Thoracic aorta (tissue), 2 donors: ENCODE results near the gene NOX3. TPM values are rescaled to one million over a fixed set of nuclear protein-coding genes. Genes with fewer than 3 reads are reported as not detected.

Source experiments
- ATAC-seq: fragments of 150-250 bp; one replicate; pipeline ENCODE4 v1.8.0; 2017; ENCODE audit warnings: low read depth; ENCODE audit not compliant: insufficient number of reproducible peaks, low FRiP score
- DNase-seq: peaks from one replicate; pipeline ENCODE4 v3.0.0-alpha.2; 2020; ENCODE audit warnings: low spot score
- H3K27ac ChIP-seq, 2 donors: fragments of 200-600 bp; sonication (generic); 1 replicate in 1 of 2; 2 replicates in 1 of 2; pipeline ENCODE4 v1.5.1; 2016; ENCODE audit warnings: mild to moderate bottlenecking in 2 of 2, moderate library complexity in 2 of 2
- H3K27me3 ChIP-seq: fragments of 200-600 bp; sonication (generic); replicated peaks from 2 replicates; pipeline ENCODE4 v1.6.0; 2016; ENCODE audit warnings: mild to moderate bottlenecking; ENCODE audit not compliant: insufficient read depth
- H3K36me3 ChIP-seq: fragments of 200-600 bp; sonication (generic); one replicate; pipeline ENCODE4 v1.5.1; 2016
- H3K4me1 ChIP-seq, 2 donors: fragments of 200-600 bp; sonication (generic); 1 replicate in 1 of 2; 2 replicates in 1 of 2; pipeline versions ENCODE4 v1.5.1 to v1.6.0; 2016; ENCODE audit warnings: low read depth in 2 of 2, mild to moderate bottlenecking in 1 of 2; ENCODE audit not compliant: control insufficient read depth in 1 of 2
- H3K4me3 ChIP-seq: fragments of 200-600 bp; sonication (generic); 2 replicates; pipeline ENCODE4 v1.5.1; 2016; ENCODE audit warnings: mild to moderate bottlenecking
- H3K9me3 ChIP-seq: fragments of 200-600 bp; sonication (generic); 2 replicates; pipeline ENCODE4 v1.5.1; 2016
- total RNA-seq, 2 donors: library from RNA; depleted of rRNA; stranded (reverse); fragments of >200 nt; gene quantifications; one replicate each; pipeline versions ENCODE4 v1.1.0 to v1.2.3, GENCODE V29; 2016
- TF ChIP-seq, protein P1 (sequence below): fragments of 200-600 bp; sonication (generic); IDR thresholded peaks from one replicate; pipeline ENCODE4 v1.5.1; 2019; ENCODE audit warnings: antibody characterized with exemption

Gene NOX3
- total RNA-seq, 2 donors from 2014 or later = not detected

DNA sequence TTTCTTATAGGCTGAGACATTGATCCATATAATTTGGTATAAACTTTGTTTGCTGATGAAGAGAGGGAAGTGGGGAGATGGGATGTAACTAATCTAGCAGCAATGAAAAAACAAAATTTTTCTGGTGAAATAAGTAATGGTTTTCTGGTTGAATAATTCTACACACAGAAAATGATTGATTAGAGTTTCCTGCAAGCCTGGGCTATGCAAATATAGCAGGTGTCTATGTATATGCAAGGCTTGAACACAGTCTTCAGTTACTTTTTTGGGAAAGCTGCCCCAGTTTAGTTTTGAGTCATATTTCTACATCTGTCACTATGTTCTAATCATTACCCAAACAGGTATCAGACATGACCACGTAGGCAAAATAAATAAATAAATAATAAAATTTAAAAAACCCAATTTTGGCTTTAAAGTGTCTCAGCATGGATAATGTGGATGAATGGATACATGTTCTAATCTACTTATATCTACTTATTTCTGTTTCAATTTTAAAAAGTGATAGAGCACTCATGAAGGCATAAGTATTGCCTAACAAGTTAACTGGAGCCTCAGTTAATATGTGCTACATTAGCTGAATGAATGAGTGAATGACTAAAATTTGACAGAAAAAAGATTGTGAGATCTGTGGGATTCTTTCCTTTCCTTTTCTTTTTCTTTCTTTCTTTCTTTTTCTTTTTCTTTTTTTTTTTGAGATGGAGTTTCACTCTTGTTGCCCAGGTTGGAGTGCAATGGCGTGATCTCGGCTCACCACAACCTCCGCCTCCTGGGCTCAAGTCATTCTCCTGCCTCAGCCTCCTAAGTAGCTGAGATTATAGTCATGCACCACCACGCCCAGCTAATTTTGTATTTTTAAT, 104.1 kb downstream of the NOX3 start:
- Histone ChIP-seq H3K36me3 (no peaks in the 10 kb centered on the region), H3K9me3 (peaks cover 22% of the 10 kb centered on the region), H3K4me1 (no peaks in the 10 kb centered on the region), H3K4me3 (no peak overlapping the region), H3K27ac (no peak overlapping the region), H3K27me3 (no peaks in the 10 kb centered on the region)
- TF ChIP-seq, protein P1, sequence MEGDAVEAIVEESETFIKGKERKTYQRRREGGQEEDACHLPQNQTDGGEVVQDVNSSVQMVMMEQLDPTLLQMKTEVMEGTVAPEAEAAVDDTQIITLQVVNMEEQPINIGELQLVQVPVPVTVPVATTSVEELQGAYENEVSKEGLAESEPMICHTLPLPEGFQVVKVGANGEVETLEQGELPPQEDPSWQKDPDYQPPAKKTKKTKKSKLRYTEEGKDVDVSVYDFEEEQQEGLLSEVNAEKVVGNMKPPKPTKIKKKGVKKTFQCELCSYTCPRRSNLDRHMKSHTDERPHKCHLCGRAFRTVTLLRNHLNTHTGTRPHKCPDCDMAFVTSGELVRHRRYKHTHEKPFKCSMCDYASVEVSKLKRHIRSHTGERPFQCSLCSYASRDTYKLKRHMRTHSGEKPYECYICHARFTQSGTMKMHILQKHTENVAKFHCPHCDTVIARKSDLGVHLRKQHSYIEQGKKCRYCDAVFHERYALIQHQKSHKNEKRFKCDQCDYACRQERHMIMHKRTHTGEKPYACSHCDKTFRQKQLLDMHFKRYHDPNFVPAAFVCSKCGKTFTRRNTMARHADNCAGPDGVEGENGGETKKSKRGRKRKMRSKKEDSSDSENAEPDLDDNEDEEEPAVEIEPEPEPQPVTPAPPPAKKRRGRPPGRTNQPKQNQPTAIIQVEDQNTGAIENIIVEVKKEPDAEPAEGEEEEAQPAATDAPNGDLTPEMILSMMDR = no peak
- ATAC-seq (no peak), DNase-seq (no peak)

- Histone ChIP-seq H3K9me3 (peaks cover 25% of the 10 kb centered on the region), H3K27me3 (no peaks in the 10 kb centered on the region), H3K4me3 (no peak overlapping the region), H3K4me1 (no peaks in the 10 kb centered on the region), H3K36me3 (no peaks in the 10 kb centered on the region), H3K27ac (no peak overlapping the region)
- ATAC-seq (no peak), DNase-seq (no peak)
- TF ChIP-seq, protein P1 = no peak
These were observed 105.7 kb downstream of the NOX3 start for GRCh38 chr6:155349956-155350355.

DNA sequence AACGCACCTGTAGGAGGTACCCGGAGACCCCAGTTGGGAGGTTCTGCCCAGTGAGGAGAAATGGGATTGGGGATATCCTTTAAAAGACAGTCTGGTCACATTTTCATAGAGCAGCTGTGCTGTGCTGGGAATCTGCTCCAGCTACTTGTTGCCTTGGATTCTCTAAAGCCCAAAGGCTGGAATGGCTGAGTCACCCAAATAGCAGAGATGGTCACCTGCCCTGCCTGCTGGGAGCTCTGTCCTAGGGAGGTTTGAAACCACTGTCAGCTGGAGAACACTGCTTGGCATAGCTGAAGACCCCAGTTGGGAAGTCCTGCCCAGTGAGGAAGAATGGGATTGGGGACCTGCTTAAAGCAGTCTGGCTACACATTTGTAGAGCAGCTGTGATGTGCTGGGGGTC, 106.5 kb downstream of the NOX3 start:
- H3K4me1 ChIP-seq = no peaks in the 10 kb centered on the region
- no peak overlapping the region for H3K27ac ChIP-seq
- DNase-seq (no peak), ATAC-seq (no peak)
- H3K36me3 ChIP-seq = no peaks in the 10 kb centered on the region
- no peak overlapping the region for H3K4me3 ChIP-seq
- no peaks in the 10 kb centered on the region for H3K27me3 ChIP-seq
- TF ChIP-seq, protein P1 = no peak
- H3K9me3 ChIP-seq = peaks cover 17% of the 10 kb centered on the region

- Histone ChIP-seq H3K27ac (no peak overlapping the region), H3K36me3 (no peaks in the 10 kb centered on the region), H3K27me3 (no peaks in the 10 kb centered on the region), H3K9me3 (peaks cover 9% of the 10 kb centered on the region), H3K4me3 (no peak overlapping the region), H3K4me1 (no peaks in the 10 kb centered on the region)
- TF ChIP-seq, protein P1 = no peak
- no peak for DNase-seq
- ATAC-seq = no peak
These were observed 107.8 kb downstream of the NOX3 start for GRCh38 chr6:155347800-155348199.

DNA sequence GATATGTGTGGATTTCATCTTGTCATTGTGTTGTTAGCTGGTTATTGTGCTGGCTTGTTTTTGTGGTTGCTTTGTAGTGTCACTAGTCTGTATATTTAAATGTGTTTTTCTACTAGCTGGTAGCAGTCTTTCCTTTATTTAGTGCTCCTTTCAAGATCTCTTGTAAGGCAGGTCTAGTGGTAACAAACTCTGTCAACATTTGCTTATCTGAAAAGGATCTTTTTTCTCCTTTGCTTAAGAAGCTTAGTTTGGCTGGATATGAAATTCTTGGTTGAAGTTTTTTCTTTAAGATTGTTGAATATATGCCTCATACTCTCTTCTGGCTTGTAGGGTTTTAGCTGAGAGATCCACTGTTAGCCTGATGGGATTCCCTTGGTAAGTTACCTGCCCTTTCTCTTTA, 108.7 kb downstream of the NOX3 start:
- Histone ChIP-seq H3K27ac (no peak overlapping the region), H3K27me3 (no peaks in the 10 kb centered on the region), H3K36me3 (no peaks in the 10 kb centered on the region), H3K4me1 (no peaks in the 10 kb centered on the region), H3K9me3 (peaks cover 9% of the 10 kb centered on the region), H3K4me3 (no peak overlapping the region)
- TF ChIP-seq, protein P1 = no peak
- ATAC-seq (no peak), DNase-seq (no peak)

Other genes with a start within 250 kb of the NOX3 start
- not detected for gene CLDN20, start 191.8 kb downstream of the NOX3 start, total RNA-seq
- 10 to 100 TPM in 1 of 2 donors, 1 to 10 TPM in 1; 6.6 to 11.0 TPM for gene TFB1M, start 141.4 kb downstream of the NOX3 start, total RNA-seq